Thymus (tissue), 11 donors: ENCODE measurements around the gene FBXO34. TPM values are rescaled to one million over a fixed set of nuclear protein-coding genes. Genes with fewer than 3 reads are reported as not detected.

Experiments
- DNase-seq, 9 donors: peaks; one replicate each; pipeline ENCODE4 v3.0.0-alpha.2; 2013; ENCODE audit warnings: low spot score in 9 of 9, low read depth in 6 of 9, missing footprints in 1 of 9
- H3K27ac ChIP-seq, 2 donors: one replicate each; pipeline ENCODE4 v1.5.1; 2013; ENCODE audit warnings: control low read depth in 1 of 2, low read depth in 1 of 2, low read length in 1 of 2, mild to moderate bottlenecking in 1 of 2, moderate library complexity in 1 of 2
- H3K27me3 ChIP-seq, 2 donors: one replicate each; pipeline ENCODE4 v1.5.1; 2013; ENCODE audit warnings: low read length in 1 of 2; ENCODE audit not compliant: control insufficient read depth in 2 of 2, insufficient read depth in 1 of 2
- H3K36me3 ChIP-seq, 2 donors: one replicate each; pipeline ENCODE4 v1.5.1; 2013; ENCODE audit warnings: low read length in 1 of 2, mild to moderate bottlenecking in 1 of 2, moderate library complexity in 1 of 2; ENCODE audit not compliant: control insufficient read depth in 2 of 2, insufficient read depth in 2 of 2
- H3K4me1 ChIP-seq, 2 donors: one replicate each; pipeline ENCODE4 v1.5.1; 2013; ENCODE audit warnings: low read length in 2 of 2; ENCODE audit not compliant: control insufficient read depth in 2 of 2, insufficient read depth in 2 of 2
- H3K4me3 ChIP-seq, 2 donors: one replicate each; pipeline ENCODE4 v1.5.1; 2013; ENCODE audit warnings: low read length in 2 of 2, control low read depth in 1 of 2, mild to moderate bottlenecking in 1 of 2
- H3K9me3 ChIP-seq, 2 donors: one replicate each; pipeline ENCODE4 v1.5.1; 2013; ENCODE audit warnings: low read length in 1 of 2, mild to moderate bottlenecking in 1 of 2; ENCODE audit not compliant: control insufficient read depth in 2 of 2, insufficient read depth in 1 of 2
- WGBS: extraction: QIAGEN DNeasy Blood & Tissue Kit; methylation state at CpG from one replicate; pipeline ENCODE4 v1.1.7; 2013; 5-methylcytosine and 5-hydroxymethylcytosine counted together
- polyA plus RNA-seq: library from polyadenylated mRNA; stranded (reverse); fragments of 200-250 nt; gene quantifications from one replicate; pipeline ENCODE4 v1.2.3, GENCODE V29; 2013
- total RNA-seq: library from RNA; stranded (reverse); fragments of 120-200 nt; gene quantifications from one replicate; pipeline ENCODE4 v1.2.4, GENCODE V29; 2013
- donor health status: healthy.

FBXO34 gene
- total and polyA plus RNA-seq, 2 donors, result 15.8 to 23.3 TPM

DNA sequence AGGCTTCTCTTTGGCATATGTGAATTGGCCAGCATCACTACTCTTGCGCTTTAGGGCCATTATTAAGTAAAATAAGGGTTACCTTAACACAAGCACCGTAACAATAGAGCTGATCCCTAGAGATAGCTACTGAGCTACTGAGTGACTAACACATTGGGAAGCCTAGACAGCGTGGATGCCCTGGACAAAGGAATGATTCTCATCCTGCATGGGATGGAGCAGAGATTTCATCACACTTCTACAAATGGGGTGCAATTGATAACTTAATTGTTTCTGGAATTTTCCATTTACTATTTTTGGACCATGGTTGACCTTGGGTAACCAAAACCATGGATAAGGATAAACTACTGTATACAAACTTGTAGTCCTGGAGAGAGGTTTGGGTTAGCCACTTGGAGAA lies 57.1 kb downstream of the FBXO34 start:
- Histone ChIP-seq H3K4me3 (no peak overlapping the region), H3K9me3 (no peaks in the 10 kb centered on the region), H3K27me3 (no peaks in the 10 kb centered on the region), H3K36me3 (no peaks in the 10 kb centered on the region), H3K27ac (no peak overlapping the region), H3K4me1 (no peaks in the 10 kb centered on the region)
- WGBS, result 98% methylated on average over 3 of the region's 3 CpGs
- DNase-seq, result no peak

DNA sequence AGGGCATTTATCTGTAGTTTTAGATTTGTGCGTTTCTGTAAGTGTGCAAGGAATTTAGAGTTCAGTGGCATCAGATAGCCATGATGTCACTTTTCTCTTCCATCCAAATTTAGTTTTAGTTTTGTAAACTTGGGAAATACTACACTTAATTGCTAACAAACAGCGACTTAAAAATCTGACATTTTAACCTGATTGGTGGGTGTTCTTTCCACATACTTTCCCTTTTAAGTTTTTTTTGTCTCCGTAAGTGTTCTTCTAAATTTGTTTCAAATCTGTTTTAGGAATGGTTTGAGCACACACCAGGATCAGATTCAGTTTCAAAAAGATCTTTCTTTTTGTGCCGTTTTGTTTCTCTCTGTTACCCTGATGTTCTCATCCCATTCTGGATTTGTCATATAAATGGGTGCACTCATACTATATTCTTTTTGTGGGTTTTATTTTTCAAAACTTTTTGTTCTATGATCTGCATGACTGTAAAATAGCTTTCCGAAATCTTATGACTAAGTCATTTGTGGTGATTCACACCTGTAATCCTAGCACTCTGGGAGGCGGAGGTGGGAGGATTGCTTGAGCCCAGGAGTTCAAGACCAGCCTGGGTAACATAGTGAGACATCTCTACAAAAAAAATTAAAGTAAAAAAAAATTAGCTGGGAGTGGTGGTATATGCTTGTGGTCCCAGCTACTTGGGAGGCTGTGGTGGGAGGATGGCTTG lies 58.9 kb downstream of the FBXO34 start:
- Histone ChIP-seq H3K9me3 (no peaks in the 10 kb centered on the region), H3K27ac (peak overlapping the region in 1 of 2 donors; percentile 9), H3K27me3 (no peaks in the 10 kb centered on the region), H3K36me3 (no peaks in the 10 kb centered on the region), H3K4me3 (no peak overlapping the region), H3K4me1 (peaks cover 3 to 10% of the 10 kb centered on the region in 2 donors)
- no peak for DNase-seq
- 94% methylated on average over 6 of the region's 6 CpGs for WGBS

DNA sequence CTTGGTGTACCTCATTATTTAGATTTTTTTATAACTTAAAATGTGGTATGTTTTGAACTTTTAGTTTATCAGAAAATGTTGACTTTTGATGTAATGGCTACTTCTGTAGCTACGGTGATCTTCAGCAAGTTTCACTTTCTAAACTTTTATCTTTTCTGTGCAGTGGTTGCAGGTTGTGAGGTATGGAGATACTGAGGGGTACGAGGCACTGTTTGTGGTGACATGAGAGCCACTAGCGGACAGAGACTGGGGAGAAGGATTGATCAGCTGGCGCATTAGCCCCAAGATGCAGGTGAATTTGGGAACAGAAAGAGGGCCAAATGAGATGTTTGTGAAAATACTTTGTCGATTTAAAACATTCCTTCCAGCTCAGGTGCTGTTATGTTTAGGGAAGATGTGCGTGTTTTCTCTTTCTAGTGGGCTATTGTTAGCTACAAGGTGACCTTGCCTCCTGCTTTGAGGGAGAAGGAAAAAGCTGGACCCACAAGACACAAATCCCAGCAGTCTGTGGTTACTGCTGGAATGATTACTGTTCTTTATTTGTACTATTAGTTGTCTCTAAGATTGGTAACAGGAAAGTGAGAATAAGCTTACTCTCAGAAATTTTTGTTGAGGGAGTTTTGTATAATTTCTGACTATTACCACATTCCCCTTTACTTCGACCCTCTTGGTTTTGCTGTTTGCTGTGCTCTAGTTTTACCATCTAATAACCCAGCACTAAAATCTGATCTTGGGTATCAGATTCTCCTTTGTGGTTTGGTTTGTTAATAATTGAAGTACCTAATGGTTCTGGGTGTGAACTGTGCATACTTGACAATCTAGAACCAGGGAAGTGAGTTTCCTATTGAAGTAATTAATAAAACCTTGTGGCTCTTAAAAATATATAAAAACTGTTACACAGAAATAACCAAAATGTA lies 61.7 kb downstream of the FBXO34 start:
- peak overlapping the region in 1 of 2 donors; percentile 43 for H3K27ac ChIP-seq
- H3K4me1 ChIP-seq, result peaks cover 3 to 10% of the 10 kb centered on the region in 2 donors
- WGBS, result 44% methylated on average over 7 of the region's 7 CpGs
- H3K9me3 ChIP-seq, result no peaks in the 10 kb centered on the region
- no peak overlapping the region for H3K4me3 ChIP-seq
- no peaks in the 10 kb centered on the region for H3K27me3 ChIP-seq
- H3K36me3 ChIP-seq, result no peaks in the 10 kb centered on the region
- peak in 1 of 9 donors; percentile 36 for DNase-seq

DNA sequence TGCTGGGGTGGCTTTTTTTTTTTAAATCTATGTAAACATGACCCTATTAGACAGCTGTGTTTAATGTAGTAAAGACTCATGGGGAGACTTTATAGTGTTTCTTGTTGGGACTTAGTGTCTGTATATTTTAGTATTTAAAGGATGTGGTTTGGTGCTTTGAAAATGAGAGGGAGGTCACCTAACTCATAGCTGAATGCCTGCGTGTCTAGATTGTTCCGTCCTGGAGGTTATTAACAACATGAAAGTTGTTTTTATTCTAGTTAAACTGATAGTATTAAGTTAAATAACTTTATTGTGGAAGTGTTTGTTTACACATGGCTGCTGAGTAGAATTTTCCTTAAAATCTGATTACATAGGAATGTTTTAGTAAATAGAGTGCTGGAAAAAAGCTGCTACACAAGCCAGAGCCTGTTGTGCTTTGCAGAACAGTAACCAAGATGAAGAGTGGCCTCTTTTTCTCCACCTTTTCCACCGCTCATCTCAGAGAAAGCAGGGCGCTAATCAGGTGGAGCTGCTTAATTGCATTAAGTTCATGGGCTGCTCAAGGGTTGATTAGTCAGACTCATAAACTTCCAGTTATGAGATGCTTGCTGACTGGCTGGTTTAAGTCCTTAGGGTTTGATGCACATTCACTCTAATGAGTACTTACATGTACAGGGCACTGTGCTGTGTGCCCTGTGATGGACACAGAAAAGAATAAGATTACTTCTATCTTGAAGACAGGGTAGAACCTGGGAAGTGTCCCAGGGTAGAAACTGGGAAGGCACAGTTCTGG lies 62.7 kb downstream of the FBXO34 start:
- H3K9me3 ChIP-seq, result no peaks in the 10 kb centered on the region
- 78% methylated on average over 4 of the region's 4 CpGs for WGBS
- no peak overlapping the region for H3K4me3 ChIP-seq
- H3K36me3 ChIP-seq, result no peaks in the 10 kb centered on the region
- DNase-seq, result no peak
- peaks cover 3 to 10% of the 10 kb centered on the region in 2 donors for H3K4me1 ChIP-seq
- no peaks in the 10 kb centered on the region for H3K27me3 ChIP-seq
- no peak overlapping the region for H3K27ac ChIP-seq

DNA sequence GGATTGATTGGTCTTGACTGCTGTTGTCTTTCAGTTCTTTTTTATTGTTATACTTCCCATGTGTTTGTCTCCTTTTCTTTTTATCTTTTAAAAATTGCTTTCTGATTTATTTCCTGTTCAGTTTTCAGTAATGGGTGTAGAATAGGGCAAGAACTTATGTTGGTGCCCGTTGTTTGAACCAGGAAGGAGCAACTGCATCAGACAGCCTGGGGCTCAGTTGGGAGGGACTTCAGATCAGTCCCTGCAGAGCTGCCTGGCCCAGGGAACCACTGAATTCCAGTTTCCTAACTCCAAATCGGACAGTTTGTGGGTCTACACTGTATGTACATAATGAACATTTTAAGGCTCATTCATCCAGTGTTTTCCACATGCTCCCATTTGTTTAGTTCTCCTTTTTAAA lies 64.9 kb downstream of the FBXO34 start:
- no peak for DNase-seq
- no peaks in the 10 kb centered on the region for H3K9me3 ChIP-seq
- H3K4me3 ChIP-seq, result no peak overlapping the region
- no peaks in the 10 kb centered on the region for H3K36me3 ChIP-seq
- 71% methylated on average over 2 of the region's 2 CpGs for WGBS
- H3K27ac ChIP-seq, result no peak overlapping the region
- H3K4me1 ChIP-seq, result peaks cover 3 to 15% of the 10 kb centered on the region in 2 donors
- no peaks in the 10 kb centered on the region for H3K27me3 ChIP-seq

DNA sequence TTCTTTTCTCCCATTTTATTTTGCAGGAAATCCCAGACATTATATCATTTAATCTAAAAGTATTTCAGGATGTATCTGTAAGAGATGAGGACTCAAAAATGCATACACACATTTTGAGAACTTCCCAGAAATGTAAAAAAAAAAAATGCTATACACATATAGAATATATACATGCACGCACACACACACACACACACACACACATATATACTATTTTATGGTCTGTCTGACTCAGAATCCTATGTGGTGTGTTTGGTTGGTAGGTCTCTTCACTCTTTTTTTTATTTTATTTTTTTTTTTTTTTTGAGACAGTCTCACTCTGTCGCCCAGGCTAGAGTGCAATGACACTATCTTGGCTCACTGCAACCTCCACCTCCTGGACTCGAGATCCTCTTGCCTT lies 65.5 kb downstream of the FBXO34 start:
- H3K36me3 ChIP-seq, result no peaks in the 10 kb centered on the region
- 93% methylated on average over 3 of the region's 3 CpGs for WGBS
- H3K4me1 ChIP-seq, result peaks cover 3 to 15% of the 10 kb centered on the region in 2 donors
- DNase-seq, result no peak
- H3K27me3 ChIP-seq, result no peaks in the 10 kb centered on the region
- H3K4me3 ChIP-seq, result no peak overlapping the region
- no peaks in the 10 kb centered on the region for H3K9me3 ChIP-seq
- H3K27ac ChIP-seq, result no peak overlapping the region

DNA sequence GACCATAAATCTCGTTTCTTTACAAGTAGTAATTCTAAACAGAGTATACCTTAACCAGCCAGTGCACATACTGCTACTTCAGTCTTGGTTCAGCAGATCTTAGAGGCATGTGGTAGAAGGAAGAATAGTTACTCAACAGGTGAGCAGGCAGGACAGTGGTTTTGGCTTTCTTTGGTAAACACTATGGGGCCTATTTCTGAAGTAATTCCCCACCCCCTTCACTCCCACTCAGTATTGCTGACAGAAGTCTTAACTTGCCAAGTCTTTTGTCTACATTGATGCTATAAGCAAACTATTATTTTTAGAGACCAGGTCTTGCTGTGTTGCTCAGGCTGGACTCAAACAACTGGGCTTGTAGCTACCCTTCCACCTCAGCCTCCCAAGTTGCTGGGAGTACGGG lies 68.5 kb downstream of the FBXO34 start:
- Histone ChIP-seq H3K36me3 (no peaks in the 10 kb centered on the region), H3K27me3 (no peaks in the 10 kb centered on the region), H3K27ac (no peak overlapping the region), H3K9me3 (no peaks in the 10 kb centered on the region), H3K4me3 (no peak overlapping the region), H3K4me1 (peaks cover 2 to 7% of the 10 kb centered on the region in 2 donors)
- WGBS, result 63% methylated on average over 2 of the region's 2 CpGs
- DNase-seq, result peak in 1 of 9 donors; percentile 35

DNA sequence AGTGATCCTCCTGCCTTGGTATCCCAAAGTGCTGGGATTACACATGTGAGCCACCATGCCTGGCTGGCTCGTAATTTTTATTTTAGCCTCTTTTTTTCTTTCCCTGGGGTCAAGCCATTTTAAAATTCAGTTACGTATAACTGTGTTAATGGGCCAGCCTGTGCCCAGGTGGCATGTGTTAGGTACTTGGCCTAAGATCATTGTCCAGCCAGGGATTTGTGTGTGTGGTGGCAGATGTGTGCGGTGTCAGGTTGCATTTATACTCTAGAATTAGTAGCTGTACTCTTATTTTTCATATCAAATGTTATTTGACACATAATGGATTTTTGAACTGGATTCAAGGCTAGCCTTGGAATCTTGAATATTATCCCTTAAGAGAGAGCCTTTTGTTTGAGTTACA lies 69.3 kb downstream of the FBXO34 start:
- no peak for DNase-seq
- no peak overlapping the region for H3K4me3 ChIP-seq
- H3K27ac ChIP-seq, result no peak overlapping the region
- H3K9me3 ChIP-seq, result no peaks in the 10 kb centered on the region
- peaks cover 0 to 5% of the 10 kb centered on the region in 2 donors for H3K4me1 ChIP-seq
- H3K27me3 ChIP-seq, result no peaks in the 10 kb centered on the region
- H3K36me3 ChIP-seq, result no peaks in the 10 kb centered on the region
- WGBS, result 97% methylated on average over 3 of the region's 3 CpGs
